Midbrain (tissue), 1 donor: ENCODE measurements around the gene DDX17.

Source experiments
- DNase-seq: peaks from one replicate; lab custom pipeline; 2025; lab: John Stamatoyannopoulos, UW

DDX17 gene

GRCh38 chr22:38506118-38506962 lies at the start of gene DDX17:
Gene DDX17 (minus strand): TSS chr22:38506311.
- peak; percentile 99 for DNase-seq

- DNase-seq = no peak
Measured at GRCh38 chr22:38554281-38554680, 48.2 kb upstream of the DDX17 start.

- no peak for DNase-seq
Measured at GRCh38 chr22:38549101-38549894, 43.2 kb upstream of the DDX17 start.

GRCh38 chr22:38540701-38541100 lies 34.6 kb upstream of the DDX17 start:
- no peak for DNase-seq

GRCh38 chr22:38531251-38531938 lies 25.3 kb upstream of the DDX17 start:
- DNase-seq = no peak

- no peak for DNase-seq
Measured at GRCh38 chr22:38524429-38524828, 18.3 kb upstream of the DDX17 start.

GRCh38 chr22:38523479-38523878 lies 17.4 kb upstream of the DDX17 start:
- no peak for DNase-seq

- no peak for DNase-seq
Measured at GRCh38 chr22:38523029-38523428, 16.9 kb upstream of the DDX17 start.

- no peak for DNase-seq
Measured at GRCh38 chr22:38519453-38520250, 13.5 kb upstream of the DDX17 start.

- DNase-seq = no peak
Measured at GRCh38 chr22:38518620-38519019, 12.5 kb upstream of the DDX17 start.

GRCh38 chr22:38513063-38513462 lies 7.0 kb upstream of the DDX17 start:
- no peak for DNase-seq

- no peak for DNase-seq
Measured at GRCh38 chr22:38510416-38510970, 4.4 kb upstream of the DDX17 start.

- peak; percentile 88 for DNase-seq
Measured at GRCh38 chr22:38505541-38506117, 482 bp downstream of the DDX17 start.

GRCh38 chr22:38504731-38505540 lies 1.2 kb downstream of the DDX17 start:
- DNase-seq = no peak

- no peak for DNase-seq
Measured at GRCh38 chr22:38503021-38503420, 3.1 kb downstream of the DDX17 start.

GRCh38 chr22:38501797-38502672 lies 4.1 kb downstream of the DDX17 start:
- DNase-seq = no peak

GRCh38 chr22:38497869-38498268 lies 8.2 kb downstream of the DDX17 start:
- no peak for DNase-seq

GRCh38 chr22:38494939-38495338 lies 11.2 kb downstream of the DDX17 start:
- no peak for DNase-seq

- no peak for DNase-seq
Measured at GRCh38 chr22:38494498-38494897, 11.6 kb downstream of the DDX17 start.
